Left lung (tissue), 10 donors: ENCODE measurements around the gene MKX. TPM values are rescaled to one million over a fixed set of nuclear protein-coding genes. Genes with fewer than 3 reads are reported as not detected.

Experiments used
- ATAC-seq: fragments of 200-7000 bp; cut with Tn5 transposase; one replicate; pipeline ENCODE4 v1.9.1; 2020; ENCODE audit warnings: moderate library complexity
- DNase-seq, 4 donors: peaks; one replicate each; pipeline ENCODE4 v3.0.0-alpha.2; 2013 to 2020
- H3K27ac ChIP-seq, 2 donors: fragments of 200-600 bp; sonication (generic) in 1 of 2; one replicate each; pipeline versions ENCODE4 v1.5.0 to v1.8.0; 2020 to 2021
- H3K27me3 ChIP-seq, 2 donors: fragments of 200-600 bp; sonication (generic) in 1 of 2; one replicate each; pipeline versions ENCODE4 v1.5.0 to v1.8.0; 2020 to 2021
- H3K36me3 ChIP-seq, 2 donors: fragments of 200-600 bp; sonication (generic) in 1 of 2; one replicate each; pipeline versions ENCODE4 v1.5.0 to v1.8.0; 2020 to 2021
- H3K4me1 ChIP-seq, 2 donors: fragments of 200-600 bp; one replicate each; pipeline ENCODE4 v1.8.0; 2021
- H3K4me3 ChIP-seq, 2 donors: fragments of 200-600 bp; sonication (generic) in 1 of 2; one replicate each; pipeline versions ENCODE4 v1.5.0 to v1.8.0; 2020 to 2021; ENCODE audit warnings: mild to moderate bottlenecking in 1 of 2
- H3K9me3 ChIP-seq, 2 donors: fragments of 200-600 bp; sonication (generic) in 1 of 2; one replicate each; pipeline versions ENCODE4 v1.5.0 to v1.8.0; 2020 to 2021
- CTCF ChIP-seq, 2 donors: fragments of 200-600 bp; sonication (generic) in 1 of 2; IDR thresholded peaks; one replicate each; pipeline versions ENCODE4 v1.5.0 to v1.8.0; 2021; ENCODE audit warnings: antibody characterized with exemption in 2 of 2
- intact Hi-C, 2 donors: fragments of 100-400 bp; cut with DNase I; formaldehyde crosslinking; loops; one replicate each; pipeline versions ENCODE4 v1.11.2 to v1.14.2; 2022
- polyA plus RNA-seq, 6 donors: library from polyadenylated mRNA; unstranded; fragments of 120-200 nt; gene quantifications; one replicate each; pipeline ENCODE4 v1.2.1, GENCODE V29; 2013; ENCODE audit not compliant: insufficient read length in 6 of 6
- total RNA-seq, 2 donors: library from RNA; stranded (reverse); fragmentation: NEBNext Ultra II Directional; extraction: Animal tissue kit (Norgen Biotek cat#: 25700); gene quantifications; one replicate each; pipeline ENCODE4 v1.2.1, GENCODE V29; 2021
- donor health status: DM: no; HTN: yes; CAD: no.
- donor health status: DM: no; HTN: no; CAD: no.

Gene MKX
- total and polyA plus RNA-seq, 8 donors = 0.29 to 1.3 (median 0.88) TPM

GRCh38 chr10:27695706-27696105, 49.9 kb downstream of the MKX start:
- Histone ChIP-seq H3K4me1 (no peaks in the 10 kb centered on the region), H3K36me3 (no peaks in the 10 kb centered on the region), H3K27ac (no peak overlapping the region), H3K4me3 (no peak overlapping the region), H3K9me3 (no peaks in the 10 kb centered on the region), H3K27me3 (no peaks in the 10 kb centered on the region)
- no peak for TF ChIP-seq CTCF (IDR thresholded peaks at IDR 0.05)
- intact Hi-C loops = no loop called here
- no peak for DNase-seq
- ATAC-seq = no peak

GRCh38 chr10:27695088-27695487, 50.5 kb downstream of the MKX start:
- Histone ChIP-seq H3K4me1 (no peaks in the 10 kb centered on the region), H3K4me3 (no peak overlapping the region), H3K9me3 (no peaks in the 10 kb centered on the region), H3K27ac (no peak overlapping the region), H3K27me3 (no peaks in the 10 kb centered on the region), H3K36me3 (no peaks in the 10 kb centered on the region)
- no peak for ATAC-seq
- no peak for DNase-seq
- intact Hi-C loops = no loop called here
- no peak for TF ChIP-seq CTCF (IDR thresholded peaks at IDR 0.05)

- Histone ChIP-seq H3K9me3 (no peaks in the 10 kb centered on the region), H3K4me1 (no peaks in the 10 kb centered on the region), H3K36me3 (no peaks in the 10 kb centered on the region), H3K27me3 (no peaks in the 10 kb centered on the region), H3K27ac (no peak overlapping the region), H3K4me3 (no peak overlapping the region)
- intact Hi-C loops = no loop called here
- ATAC-seq (no peak), DNase-seq (no peak)
- TF ChIP-seq CTCF (IDR thresholded peaks at IDR 0.05) = no peak
Observed at GRCh38 chr10:27692663-27693062, 53.0 kb downstream of the MKX start.

GRCh38 chr10:27688991-27689390, 56.6 kb downstream of the MKX start:
- ATAC-seq (no peak), DNase-seq (no peak)
- no peak overlapping the region for H3K4me3 ChIP-seq
- intact Hi-C loops = no loop called here
- H3K36me3 ChIP-seq = no peaks in the 10 kb centered on the region
- TF ChIP-seq CTCF (IDR thresholded peaks at IDR 0.05) = no peak
- no peaks in the 10 kb centered on the region for H3K4me1 ChIP-seq
- H3K27me3 ChIP-seq = no peaks in the 10 kb centered on the region
- no peaks in the 10 kb centered on the region for H3K9me3 ChIP-seq
- H3K27ac ChIP-seq = no peak overlapping the region

- Histone ChIP-seq H3K27me3 (no peaks in the 10 kb centered on the region), H3K36me3 (no peaks in the 10 kb centered on the region), H3K9me3 (no peaks in the 10 kb centered on the region), H3K4me1 (no peaks in the 10 kb centered on the region), H3K4me3 (no peak overlapping the region), H3K27ac (no peak overlapping the region)
- TF ChIP-seq CTCF (IDR thresholded peaks at IDR 0.05) = no peak
- ATAC-seq (no peak), DNase-seq (no peak)
- intact Hi-C loops = no loop called here
Observed at GRCh38 chr10:27688276-27688675, 57.3 kb downstream of the MKX start.
